ENCODE measurements around the gene TNKS2. TPM values are rescaled to one million over a fixed set of nuclear protein-coding genes. Genes with fewer than 3 reads are reported as not detected.

Gene TNKS2
- total RNA-seq, 120 experiments from 2014 or later = 35.0 to 51.5 (median 43.0) TPM

Other genes starting within 250 kb of the TNKS2 start
- gene PPP1R3C, start 165.4 kb upstream of the TNKS2 start, total RNA-seq = 100 to 1,000 TPM in 2 of 120 experiments, 10 to 100 TPM in 118; 20.8 to 122 (median 43.9) TPM
- gene FGFBP3, start 111.1 kb downstream of the TNKS2 start, total RNA-seq = 1 to 10 TPM; 1.9 to 9.1 (median 3.8) TPM
- 10 to 100 TPM; 28.2 to 65.3 (median 40.9) TPM for gene BTAF1, start 125.3 kb downstream of the TNKS2 start, total RNA-seq